ENCODE data around the gene FGFBP3. TPM values are rescaled to one million over a fixed set of nuclear protein-coding genes. Genes with fewer than 3 reads are reported as not detected.

FGFBP3 gene
- total RNA-seq, 4 donors from 2014 or later = 0.40 to 1.4 (median 0.57) TPM; not detected in 1

GRCh38 chr10:91885362-91886079 lies 23.8 kb downstream of the FGFBP3 start:
- no peak overlapping the region for H3K27ac ChIP-seq
- H3K36me3 ChIP-seq = no peaks in the 10 kb centered on the region
- intact Hi-C loops (cut with DNase I) = no loop called here
- peaks cover 0 to 9% (median 0%) of the 10 kb centered on the region in 4 donors for H3K27me3 ChIP-seq
- no peak overlapping the region for H3K4me3 ChIP-seq
- H3K9me3 ChIP-seq = no peaks in the 10 kb centered on the region
- WGBS, 2 donors = 96 to 98% methylated on average over 9 of the region's 9 CpGs
- no peak for TF ChIP-seq CTCF (IDR thresholded peaks at IDR 0.05)
- TF ChIP-seq POLR2A (IDR thresholded peaks at IDR 0.05) = no peak
- no peak for DNase-seq
- H3K4me1 ChIP-seq = peaks cover 15 to 46% (median 32%) of the 10 kb centered on the region in 3 donors

GRCh38 chr10:91884536-91884935 lies 24.8 kb downstream of the FGFBP3 start:
- Histone ChIP-seq H3K27ac (peak overlapping the region in 3 of 4 donors; percentile 65 to 73 (median 72)), H3K36me3 (no peaks in the 10 kb centered on the region), H3K27me3 (peaks cover 0 to 9% (median 0%) of the 10 kb centered on the region in 4 donors), H3K4me1 (peaks cover 15 to 55% (median 39%) of the 10 kb centered on the region in 3 donors), H3K4me3 (no peak overlapping the region), H3K9me3 (no peaks in the 10 kb centered on the region)
- 57 to 70% methylated on average over 1 of the region's 1 CpG for WGBS, 2 donors
- intact Hi-C loops (cut with DNase I) = no loop called here
- TF ChIP-seq POLR2A (IDR thresholded peaks at IDR 0.05) (no peak), CTCF (IDR thresholded peaks at IDR 0.05) (no peak)
- DNase-seq = no peak

GRCh38 chr10:91883549-91884444 lies 25.5 kb downstream of the FGFBP3 start:
- intact Hi-C loops (cut with DNase I) = no loop called here
- Histone ChIP-seq H3K27me3 (peaks cover 0 to 4% (median 0%) of the 10 kb centered on the region in 4 donors), H3K27ac (peak overlapping the region; percentile 64 to 73 (median 68)), H3K9me3 (no peaks in the 10 kb centered on the region), H3K36me3 (no peaks in the 10 kb centered on the region), H3K4me3 (peak overlapping the region in 2 of 4 donors; percentile 16 to 44), H3K4me1 (peaks cover 15 to 58% (median 39%) of the 10 kb centered on the region in 3 donors)
- DNase-seq = no peak
- 28% methylated on average over 20 of the region's 20 CpGs for WGBS, 2 donors
- no peak for TF ChIP-seq POLR2A (IDR thresholded peaks at IDR 0.05)
- no peak for TF ChIP-seq CTCF (IDR thresholded peaks at IDR 0.05)

GRCh38 chr10:91880310-91880709 lies 29.0 kb downstream of the FGFBP3 start:
- Histone ChIP-seq H3K4me1 (peaks cover 12 to 42% (median 27%) of the 10 kb centered on the region in 3 donors), H3K4me3 (no peak overlapping the region), H3K36me3 (no peaks in the 10 kb centered on the region), H3K9me3 (no peaks in the 10 kb centered on the region), H3K27ac (peak overlapping the region in 2 of 4 donors; percentile 58 to 63), H3K27me3 (no peaks in the 10 kb centered on the region)
- DNase-seq = no peak
- 21 to 32% methylated on average over 3 of the region's 3 CpGs for WGBS, 2 donors
- intact Hi-C loops (cut with DNase I) = no loop called here
- TF ChIP-seq CTCF (IDR thresholded peaks at IDR 0.05) (peak in 2 of 6 experiments; percentile 29 to 50), POLR2A (IDR thresholded peaks at IDR 0.05) (no peak)

Measured in esophagus squamous epithelium (tissue), 5 donors.